HepG2 (cell line): ENCODE results near the gene S1PR3. TPM values are rescaled to one million over a fixed set of nuclear protein-coding genes. Genes with fewer than 3 reads are reported as not detected.

Experiments
- ATAC-seq: fragments of 200-7000 bp; cut with Tn5 transposase; 3 replicates; pipeline ENCODE4 v1.9.1; 2020; ENCODE audit warnings: mild to moderate bottlenecking, moderate library complexity
- BruUV-seq: library from RNA; stranded (reverse); fragments of 400-500 nt; replicated peaks from 2 replicates; lab custom pipeline; 2021; lab: Mats Ljungman, UMichigan
- CTCF ChIA-PET: fragments of 300-600 bp; formaldehyde crosslinking; extraction: SDS; loops from one replicate; lab custom pipeline; 2021; ENCODE audit warnings: low total read pairs, inconsistent platforms, low intra/inter-chr PET ratio; lab: Yijun Ruan, JAX
- POLR2A ChIA-PET: fragments of 350-600 bp; sonication (Branson Sonifier 250); formaldehyde crosslinking; loops from one replicate; lab custom pipeline; 2020; ENCODE audit warnings: antibody characterized with exemption, inconsistent platforms; lab: Yijun Ruan, JAX
- DNase-seq: peaks from one replicate; pipeline ENCODE4 v3.0.0-alpha.2; 2015; ENCODE audit warnings: low spot score
- FAIRE-seq: peaks from 3 replicates; lab custom pipeline; 2011; peaks lifted over from hg19 to GRCh38; lab: Jason Lieb, UNC
- H2AFZ ChIP-seq: one replicate; pipeline ENCODE4 v1.6.1; 2011; ENCODE audit warnings: low read length, inconsistent platforms
- H3K27ac ChIP-seq: fragments of 300-600 bp; 3 replicates; pipeline ENCODE4 v1.8.0; 2011; ENCODE audit warnings: mixed run types, mild to moderate bottlenecking, mixed read lengths, low read length, inconsistent platforms; ENCODE audit not compliant: insufficient read depth; ENCODE audit errors: extremely low read length
- H3K27me3 ChIP-seq, 2 experiments: fragments of 200-600 bp in 1 of 2; 2 replicates in 1 of 2; 3 replicates in 1 of 2; pipeline versions ENCODE4 v1.6.0 to v1.8.0; 2011; ENCODE audit warnings: low read length in 2 of 2, mild to moderate bottlenecking in 2 of 2, moderate library complexity in 2 of 2, inconsistent platforms in 1 of 2; ENCODE audit not compliant: insufficient read depth in 2 of 2, control insufficient read depth in 1 of 2
- H3K36me3 ChIP-seq, 2 experiments: fragments of 200-600 bp in 1 of 2; replicated peaks in 1 of 2; 2 replicates in 1 of 2; 3 replicates in 1 of 2; pipeline versions ENCODE4 v1.5.1 to v1.8.0; 2011; ENCODE audit warnings: low read length in 2 of 2, inconsistent platforms in 1 of 2; ENCODE audit not compliant: insufficient read depth in 2 of 2, control insufficient read depth in 1 of 2
- H3K4me1 ChIP-seq: 2 replicates; pipeline ENCODE4 v1.5.1; 2012; ENCODE audit warnings: low read length, inconsistent platforms; ENCODE audit not compliant: insufficient read depth
- H3K4me2 ChIP-seq: 2 replicates; pipeline ENCODE4 v1.6.0; 2011; ENCODE audit warnings: low read depth, low read length, inconsistent platforms
- H3K4me3 ChIP-seq, 3 experiments: fragments of 200-600 bp in 1 of 3; sonication (generic), shearing (Covaris generic) in 1 of 3; replicated peaks in 1 of 3; 2 replicates each; pipeline ENCODE4 v1.5.1; 2011 to 2016; ENCODE audit warnings: low read length in 3 of 3, inconsistent platforms in 2 of 3, low read depth in 2 of 3, mild to moderate bottlenecking in 2 of 3, control low read depth in 1 of 3, mixed read lengths in 1 of 3; ENCODE audit not compliant: insufficient read depth in 1 of 3
- H3K79me2 ChIP-seq: one replicate; pipeline ENCODE4 v1.6.1; 2011; ENCODE audit warnings: low read length, inconsistent platforms; ENCODE audit not compliant: insufficient read depth
- H3K9ac ChIP-seq: 2 replicates; pipeline ENCODE4 v1.6.0; 2011; ENCODE audit warnings: mild to moderate bottlenecking, low read depth, low read length, inconsistent platforms; ENCODE audit not compliant: insufficient read depth
- H3K9me3 ChIP-seq: 2 replicates; pipeline ENCODE4 v1.5.1; 2012; ENCODE audit warnings: mild to moderate bottlenecking, low read length
- H4K20me1 ChIP-seq: 2 replicates; pipeline ENCODE4 v1.6.0; 2011; ENCODE audit warnings: inconsistent platforms, mild to moderate bottlenecking, low read length, moderate library complexity; ENCODE audit not compliant: insufficient read depth
- ATF3 ChIP-seq: sonication (generic); formaldehyde crosslinking; IDR thresholded peaks from 2 replicates; pipeline ENCODE4 v1.4.0; 2020; ENCODE audit warnings: missing genetic modification reagents
- BRCA1 ChIP-seq: sonication (generic); formaldehyde crosslinking; IDR thresholded peaks from 2 replicates; pipeline ENCODE4 v1.4.0; 2020; ENCODE audit warnings: missing genetic modification reagents
- CTCF ChIP-seq: sonication (generic); formaldehyde crosslinking; IDR thresholded peaks from 2 replicates; pipeline ENCODE4 v1.5.0; 2020; ENCODE audit warnings: mild to moderate bottlenecking, missing genetic modification reagents, moderate library complexity
- HNRNPH1 ChIP-seq: fragments of 200-400 bp; formaldehyde crosslinking; optimal IDR thresholded peaks from 2 replicates; pipeline ENCODE3; 2017; ENCODE audit warnings: mild to moderate bottlenecking, low read depth, low read length
- SIX4 ChIP-seq: sonication (generic); formaldehyde crosslinking; IDR thresholded peaks from 2 replicates; pipeline ENCODE4 v1.4.0; 2020; ENCODE audit warnings: missing genetic modification reagents
- ZBTB21 ChIP-seq: sonication (generic); formaldehyde crosslinking; IDR thresholded peaks from 2 replicates; pipeline ENCODE4 v1.4.0; 2020; ENCODE audit warnings: missing genetic modification reagents
- ZBTB38 ChIP-seq: sonication (generic); formaldehyde crosslinking; IDR thresholded peaks from 2 replicates; pipeline ENCODE4 v1.5.1; 2020; ENCODE audit warnings: mild to moderate bottlenecking, missing genetic modification reagents
- ZFP36 ChIP-seq: fragments of 150-350 bp; IDR thresholded peaks from 2 replicates; pipeline ENCODE4 v1.6.1; 2018; ENCODE audit warnings: borderline replicate concordance, low read length, low read depth; ENCODE audit not compliant: partially characterized antibody
- ZNF431 ChIP-seq: sonication (generic); formaldehyde crosslinking; IDR thresholded peaks from 2 replicates; pipeline ENCODE4 v1.9.0; 2022; ENCODE audit warnings: missing genetic modification reagents, low read depth, mild to moderate bottlenecking, borderline replicate concordance
- ZNF468 ChIP-seq: sonication (generic); formaldehyde crosslinking; IDR thresholded peaks from 2 replicates; pipeline ENCODE4 v1.8.0; 2022; ENCODE audit warnings: mild to moderate bottlenecking, moderate library complexity, missing genetic modification reagents
- WGBS: methylation state at CpG from one replicate; pipeline ENCODE4 v1.1.6; 2017; ENCODE audit warnings: low lambda C conversion rate; 5-methylcytosine and 5-hydroxymethylcytosine counted together
- in situ Hi-C: cut with HindIII; loops from 2 replicates; pipeline ENCODE4 v1.10.0; 2017; ENCODE audit warnings: low pct_unique_long_range_greater_than_20kb; ENCODE audit not compliant: extremely low pct_ligation_motif_present
- intact Hi-C: fragments of 100-400 bp; cut with micrococcal nuclease; formaldehyde crosslinking; loops from one replicate; pipeline ENCODE4 v1.10.0; 2022; ENCODE audit not compliant: unreplicated experiment
- polyA plus RNA-seq, 8 experiments: library from polyadenylated mRNA; depleted of rRNA in 3 of 8; stranded (reverse) in 7 of 8; unstranded in 1 of 8; fragments of >200 nt; fragmentation: Illumina TruSeq in 4 of 8; extraction: Trizol in 4 of 8; gene quantifications; 2 replicates each; pipeline versions ENCODE4 v1.2.1 to v1.2.3, GENCODE V29; 2011 to 2016; ENCODE audit warnings: low read depth in 4 of 8, missing spikeins in 1 of 8, mixed read lengths in 1 of 8; ENCODE audit not compliant: insufficient read depth in 1 of 8
- total RNA-seq, 5 experiments: library from RNA; depleted of rRNA; stranded (reverse); fragments of >200 nt; fragmentation: Illumina TruSeq; extraction: Trizol; gene quantifications; 2 replicates each; pipeline ENCODE4 v1.2.3, GENCODE V29; 2016; ENCODE audit warnings: low read depth in 1 of 5
- TF ChIP-seq, protein P1 (sequence below): sonication (generic); formaldehyde crosslinking; IDR thresholded peaks from 2 replicates; pipeline ENCODE4 v1.4.0; 2020; ENCODE audit warnings: missing genetic modification reagents, mild to moderate bottlenecking, borderline replicate concordance
- TF ChIP-seq, protein P2 (sequence below): sonication (generic); formaldehyde crosslinking; conservative IDR thresholded peaks from 2 replicates; pipeline ENCODE4 v1.4.0; 2020; ENCODE audit warnings: missing genetic modification reagents
- TF ChIP-seq, protein P3 (sequence below): IDR thresholded peaks from 2 replicates; pipeline ENCODE4 v1.6.1; 2016; ENCODE audit warnings: low read depth, missing genetic modification reagents, missing compliant biosample characterization

The S1PR3 gene
- total and polyA plus RNA-seq, 2 of the 13 experiments (the other 11 are each of a cell fraction or from before 2014, with no cell fraction given): 0.02 TPM; not detected in 1

GRCh38 chr9:89005323-89005722, 14.1 kb downstream of the S1PR3 start:
- ChIA-PET POLR2A (no interaction called here), CTCF (no interaction called here)
- Histone ChIP-seq H3K27me3 (peaks cover 0 to 4% of the 10 kb centered on the region in 2 experiments; a peak in 1 of 5 replicates), H3K27ac (no peak overlapping the region), H3K4me3 (no peak overlapping the region), H2AFZ (no peak overlapping the region), H3K9me3 (no peaks in the 10 kb centered on the region), H3K9ac (no peak overlapping the region), H3K79me2 (no peaks in the 10 kb centered on the region), H3K4me1 (no peaks in the 10 kb centered on the region), H3K36me3 (no peaks in the 10 kb centered on the region), H3K4me2 (no peak overlapping the region), H4K20me1 (no peaks in the 10 kb centered on the region)
- intact Hi-C loops: no loop called here
- BruUV-seq: no TSS peak
- in situ Hi-C loops: no loop called here
- 48% methylated on average over 8 of the region's 9 CpGs for WGBS
- ATAC-seq: no peak
- no peak for DNase-seq
- FAIRE-seq: no peak
- TF ChIP-seq BRCA1: no peak
- TF ChIP-seq ZBTB21: no peak
- TF ChIP-seq ZBTB38 (CRISPR knock-in tag): no peak
- no peak for TF ChIP-seq SIX4 (CRISPR knock-in tag)
- TF ChIP-seq, protein P1, sequence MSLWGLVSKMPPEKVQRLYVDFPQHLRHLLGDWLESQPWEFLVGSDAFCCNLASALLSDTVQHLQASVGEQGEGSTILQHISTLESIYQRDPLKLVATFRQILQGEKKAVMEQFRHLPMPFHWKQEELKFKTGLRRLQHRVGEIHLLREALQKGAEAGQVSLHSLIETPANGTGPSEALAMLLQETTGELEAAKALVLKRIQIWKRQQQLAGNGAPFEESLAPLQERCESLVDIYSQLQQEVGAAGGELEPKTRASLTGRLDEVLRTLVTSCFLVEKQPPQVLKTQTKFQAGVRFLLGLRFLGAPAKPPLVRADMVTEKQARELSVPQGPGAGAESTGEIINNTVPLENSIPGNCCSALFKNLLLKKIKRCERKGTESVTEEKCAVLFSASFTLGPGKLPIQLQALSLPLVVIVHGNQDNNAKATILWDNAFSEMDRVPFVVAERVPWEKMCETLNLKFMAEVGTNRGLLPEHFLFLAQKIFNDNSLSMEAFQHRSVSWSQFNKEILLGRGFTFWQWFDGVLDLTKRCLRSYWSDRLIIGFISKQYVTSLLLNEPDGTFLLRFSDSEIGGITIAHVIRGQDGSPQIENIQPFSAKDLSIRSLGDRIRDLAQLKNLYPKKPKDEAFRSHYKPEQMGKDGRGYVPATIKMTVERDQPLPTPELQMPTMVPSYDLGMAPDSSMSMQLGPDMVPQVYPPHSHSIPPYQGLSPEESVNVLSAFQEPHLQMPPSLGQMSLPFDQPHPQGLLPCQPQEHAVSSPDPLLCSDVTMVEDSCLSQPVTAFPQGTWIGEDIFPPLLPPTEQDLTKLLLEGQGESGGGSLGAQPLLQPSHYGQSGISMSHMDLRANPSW (CRISPR knock-in tag): no peak
- no peak for TF ChIP-seq ATF3 (CRISPR knock-in tag)
- TF ChIP-seq ZNF431 (CRISPR knock-in tag): no peak
- TF ChIP-seq HNRNPH1: no peak
- TF ChIP-seq ZFP36: no peak
- TF ChIP-seq ZNF468: no peak
- no peak for TF ChIP-seq CTCF
- TF ChIP-seq, protein P2, sequence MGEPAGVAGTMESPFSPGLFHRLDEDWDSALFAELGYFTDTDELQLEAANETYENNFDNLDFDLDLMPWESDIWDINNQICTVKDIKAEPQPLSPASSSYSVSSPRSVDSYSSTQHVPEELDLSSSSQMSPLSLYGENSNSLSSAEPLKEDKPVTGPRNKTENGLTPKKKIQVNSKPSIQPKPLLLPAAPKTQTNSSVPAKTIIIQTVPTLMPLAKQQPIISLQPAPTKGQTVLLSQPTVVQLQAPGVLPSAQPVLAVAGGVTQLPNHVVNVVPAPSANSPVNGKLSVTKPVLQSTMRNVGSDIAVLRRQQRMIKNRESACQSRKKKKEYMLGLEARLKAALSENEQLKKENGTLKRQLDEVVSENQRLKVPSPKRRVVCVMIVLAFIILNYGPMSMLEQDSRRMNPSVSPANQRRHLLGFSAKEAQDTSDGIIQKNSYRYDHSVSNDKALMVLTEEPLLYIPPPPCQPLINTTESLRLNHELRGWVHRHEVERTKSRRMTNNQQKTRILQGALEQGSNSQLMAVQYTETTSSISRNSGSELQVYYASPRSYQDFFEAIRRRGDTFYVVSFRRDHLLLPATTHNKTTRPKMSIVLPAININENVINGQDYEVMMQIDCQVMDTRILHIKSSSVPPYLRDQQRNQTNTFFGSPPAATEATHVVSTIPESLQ: no peak
- TF ChIP-seq, protein P3, sequence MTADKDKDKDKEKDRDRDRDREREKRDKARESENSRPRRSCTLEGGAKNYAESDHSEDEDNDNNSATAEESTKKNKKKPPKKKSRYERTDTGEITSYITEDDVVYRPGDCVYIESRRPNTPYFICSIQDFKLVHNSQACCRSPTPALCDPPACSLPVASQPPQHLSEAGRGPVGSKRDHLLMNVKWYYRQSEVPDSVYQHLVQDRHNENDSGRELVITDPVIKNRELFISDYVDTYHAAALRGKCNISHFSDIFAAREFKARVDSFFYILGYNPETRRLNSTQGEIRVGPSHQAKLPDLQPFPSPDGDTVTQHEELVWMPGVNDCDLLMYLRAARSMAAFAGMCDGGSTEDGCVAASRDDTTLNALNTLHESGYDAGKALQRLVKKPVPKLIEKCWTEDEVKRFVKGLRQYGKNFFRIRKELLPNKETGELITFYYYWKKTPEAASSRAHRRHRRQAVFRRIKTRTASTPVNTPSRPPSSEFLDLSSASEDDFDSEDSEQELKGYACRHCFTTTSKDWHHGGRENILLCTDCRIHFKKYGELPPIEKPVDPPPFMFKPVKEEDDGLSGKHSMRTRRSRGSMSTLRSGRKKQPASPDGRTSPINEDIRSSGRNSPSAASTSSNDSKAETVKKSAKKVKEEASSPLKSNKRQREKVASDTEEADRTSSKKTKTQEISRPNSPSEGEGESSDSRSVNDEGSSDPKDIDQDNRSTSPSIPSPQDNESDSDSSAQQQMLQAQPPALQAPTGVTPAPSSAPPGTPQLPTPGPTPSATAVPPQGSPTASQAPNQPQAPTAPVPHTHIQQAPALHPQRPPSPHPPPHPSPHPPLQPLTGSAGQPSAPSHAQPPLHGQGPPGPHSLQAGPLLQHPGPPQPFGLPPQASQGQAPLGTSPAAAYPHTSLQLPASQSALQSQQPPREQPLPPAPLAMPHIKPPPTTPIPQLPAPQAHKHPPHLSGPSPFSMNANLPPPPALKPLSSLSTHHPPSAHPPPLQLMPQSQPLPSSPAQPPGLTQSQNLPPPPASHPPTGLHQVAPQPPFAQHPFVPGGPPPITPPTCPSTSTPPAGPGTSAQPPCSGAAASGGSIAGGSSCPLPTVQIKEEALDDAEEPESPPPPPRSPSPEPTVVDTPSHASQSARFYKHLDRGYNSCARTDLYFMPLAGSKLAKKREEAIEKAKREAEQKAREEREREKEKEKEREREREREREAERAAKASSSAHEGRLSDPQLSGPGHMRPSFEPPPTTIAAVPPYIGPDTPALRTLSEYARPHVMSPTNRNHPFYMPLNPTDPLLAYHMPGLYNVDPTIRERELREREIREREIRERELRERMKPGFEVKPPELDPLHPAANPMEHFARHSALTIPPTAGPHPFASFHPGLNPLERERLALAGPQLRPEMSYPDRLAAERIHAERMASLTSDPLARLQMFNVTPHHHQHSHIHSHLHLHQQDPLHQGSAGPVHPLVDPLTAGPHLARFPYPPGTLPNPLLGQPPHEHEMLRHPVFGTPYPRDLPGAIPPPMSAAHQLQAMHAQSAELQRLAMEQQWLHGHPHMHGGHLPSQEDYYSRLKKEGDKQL (CRISPR knock-in tag): no peak
